ENCODE results near the gene DCLK2. TPM values are rescaled to one million over a fixed set of nuclear protein-coding genes. Genes with fewer than 3 reads are reported as not detected.

The DCLK2 gene
- total and polyA plus RNA-seq, 2 of the 13 experiments (the other 11 are each of a cell fraction or from before 2014, with no cell fraction given): not detected

GRCh38 chr4:150139297-150139865, 61.1 kb downstream of the DCLK2 start (continued):
- TF ChIP-seq HNRNPLL (IDR thresholded peaks at IDR 0.05; ENCODE audit: low read depth, low read length, poor library complexity, severe bottlenecking) (no peak), TP53 (CRISPR knock-in tag; conservative IDR thresholded peaks at IDR 0.05) (no peak), ZNF317 (CRISPR knock-in tag; IDR thresholded peaks at IDR 0.05) (no peak), ZNF235 (CRISPR knock-in tag; IDR thresholded peaks at IDR 0.05; ENCODE audit: borderline replicate concordance) (no peak), ZNF337 (CRISPR knock-in tag; IDR thresholded peaks at IDR 0.05; ENCODE audit: borderline replicate concordance, low read depth) (no peak), U2AF1 (optimal IDR thresholded peaks at IDR 0.05; ENCODE audit: low read depth, low read length) (no peak)
- TF ChIP-seq, protein P1, sequence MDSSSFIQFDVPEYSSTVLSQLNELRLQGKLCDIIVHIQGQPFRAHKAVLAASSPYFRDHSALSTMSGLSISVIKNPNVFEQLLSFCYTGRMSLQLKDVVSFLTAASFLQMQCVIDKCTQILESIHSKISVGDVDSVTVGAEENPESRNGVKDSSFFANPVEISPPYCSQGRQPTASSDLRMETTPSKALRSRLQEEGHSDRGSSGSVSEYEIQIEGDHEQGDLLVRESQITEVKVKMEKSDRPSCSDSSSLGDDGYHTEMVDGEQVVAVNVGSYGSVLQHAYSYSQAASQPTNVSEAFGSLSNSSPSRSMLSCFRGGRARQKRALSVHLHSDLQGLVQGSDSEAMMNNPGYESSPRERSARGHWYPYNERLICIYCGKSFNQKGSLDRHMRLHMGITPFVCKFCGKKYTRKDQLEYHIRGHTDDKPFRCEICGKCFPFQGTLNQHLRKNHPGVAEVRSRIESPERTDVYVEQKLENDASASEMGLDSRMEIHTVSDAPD (CRISPR knock-in tag; IDR thresholded peaks at IDR 0.05): no peak

- in situ Hi-C loops (cut with HindIII; ENCODE audit: extremely low pct_ligation_motif_present, low pct_unique_long_range_greater_than_20kb) (no loop called here), intact Hi-C loops (cut with micrococcal nuclease; ENCODE audit: unreplicated experiment) (no loop called here)
- H3K27ac ChIP-seq (ENCODE audit: extremely low read length, insufficient read depth, low read length): no peak overlapping the region
- BruUV-seq (replicated peaks): no TSS peak
- no peak for ATAC-seq
- H3K36me3 ChIP-seq (replicated peaks in 1 of 2; ENCODE audit: control insufficient read depth in 1 of 2, insufficient read depth in 2 of 2, low read length in 2 of 2): no peaks in the 10 kb centered on the region
- no peaks in the 10 kb centered on the region for H4K20me1 ChIP-seq (ENCODE audit: insufficient read depth, low read length)
- H3K79me2 ChIP-seq (ENCODE audit: insufficient read depth, low read length): no peaks in the 10 kb centered on the region
- no peaks in the 10 kb centered on the region for H3K4me1 ChIP-seq (ENCODE audit: insufficient read depth, low read length)
- CTCF ChIA-PET (ENCODE audit: low intra/inter-chr PET ratio, low total read pairs): no interaction called here
- H3K27me3 ChIP-seq (ENCODE audit: control insufficient read depth in 1 of 2, insufficient read depth in 2 of 2, low read length in 2 of 2): no peaks in the 10 kb centered on the region
- no peaks in the 10 kb centered on the region for H3K9me3 ChIP-seq (ENCODE audit: low read length)
- no peak overlapping the region for H3K4me3 ChIP-seq (replicated peaks in 1 of 3; ENCODE audit: insufficient read depth in 1 of 3, low read depth in 2 of 3, low read length in 3 of 3)
- no peak overlapping the region for H3K9ac ChIP-seq (ENCODE audit: insufficient read depth, low read depth, low read length)
- no peak for FAIRE-seq
- WGBS (ENCODE audit: low lambda C conversion rate): 0% methylated on average over 5 of the region's 5 CpGs
- no peak overlapping the region for H3K4me2 ChIP-seq (ENCODE audit: low read depth, low read length)
- H2AFZ ChIP-seq (ENCODE audit: low read length): no peak overlapping the region
- POLR2A ChIA-PET: no interaction called here
- DNase-seq (ENCODE audit: low spot score): no peak
- no peak for TF ChIP-seq ATAD3A (CRISPR knock-in tag; IDR thresholded peaks at IDR 0.05)
- no peak for TF ChIP-seq ZNF567 (CRISPR knock-in tag; IDR thresholded peaks at IDR 0.05; ENCODE audit: borderline replicate concordance)
- TF ChIP-seq, protein P2, sequence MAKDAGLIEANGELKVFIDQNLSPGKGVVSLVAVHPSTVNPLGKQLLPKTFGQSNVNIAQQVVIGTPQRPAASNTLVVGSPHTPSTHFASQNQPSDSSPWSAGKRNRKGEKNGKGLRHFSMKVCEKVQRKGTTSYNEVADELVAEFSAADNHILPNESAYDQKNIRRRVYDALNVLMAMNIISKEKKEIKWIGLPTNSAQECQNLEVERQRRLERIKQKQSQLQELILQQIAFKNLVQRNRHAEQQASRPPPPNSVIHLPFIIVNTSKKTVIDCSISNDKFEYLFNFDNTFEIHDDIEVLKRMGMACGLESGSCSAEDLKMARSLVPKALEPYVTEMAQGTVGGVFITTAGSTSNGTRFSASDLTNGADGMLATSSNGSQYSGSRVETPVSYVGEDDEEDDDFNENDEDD (CRISPR knock-in tag; IDR thresholded peaks at IDR 0.05; ENCODE audit: borderline replicate concordance): no peak
- TF ChIP-seq ZNF547 (CRISPR knock-in tag; IDR thresholded peaks at IDR 0.05): no peak
- no peak for TF ChIP-seq MEF2D (CRISPR knock-in tag; IDR thresholded peaks at IDR 0.05)
- TF ChIP-seq HNRNPK (IDR thresholded peaks at IDR 0.05; ENCODE audit: low read depth, low read length, poor library complexity, severe bottlenecking): no peak
- no peak for TF ChIP-seq ZNF280B (CRISPR knock-in tag; IDR thresholded peaks at IDR 0.05; ENCODE audit: borderline replicate concordance)
- no peak for TF ChIP-seq SOX13 (IDR thresholded peaks at IDR 0.05)
- no peak for TF ChIP-seq SOX13 (CRISPR knock-in tag; conservative IDR thresholded peaks at IDR 0.05 in 1 of 2, IDR thresholded peaks at IDR 0.05 in 1 of 2)
- TF ChIP-seq ZMYM3 (CRISPR knock-in tag; IDR thresholded peaks at IDR 0.05): no peak
Measured at GRCh38 chr4:150140774-150141400, 62.6 kb downstream of the DCLK2 start.
